GM12878 (cell line): ENCODE measurements around the gene CCDC9B. TPM values are rescaled to one million over a fixed set of nuclear protein-coding genes. Genes with fewer than 3 reads are reported as not detected.

Experiments used
- ATAC-seq: fragments of 200-7000 bp; cut with Tn5 transposase; 3 replicates; pipeline ENCODE4 v1.9.1; 2020; ENCODE audit warnings: mild to moderate bottlenecking, moderate library complexity
- BruUV-seq: library from RNA; stranded (reverse); fragments of 400-500 nt; replicated peaks from 2 replicates; lab custom pipeline; 2021; lab: Mats Ljungman, UMichigan
- CTCF ChIA-PET: fragments of 300-600 bp; sonication (Branson Sonifier 250); formaldehyde crosslinking; extraction: SDS; loops from one replicate; lab custom pipeline; 2021; ENCODE audit warnings: inconsistent platforms; lab: Yijun Ruan, JAX
- POLR2A ChIA-PET: fragments of 350-600 bp; formaldehyde crosslinking; extraction: SDS; loops from one replicate; lab custom pipeline; 2021; ENCODE audit warnings: inconsistent platforms; lab: Charles Lee
- RAD21 ChIA-PET: fragments of 300-600 bp; sonication (Branson Sonifier 250); formaldehyde crosslinking; loops from one replicate; lab custom pipeline; 2023; ENCODE audit warnings: antibody characterized with exemption; ENCODE audit not compliant: unreplicated experiment; lab: Charles Lee
- SMC1A ChIA-PET: fragments of 300-600 bp; sonication (Branson Sonifier 250); formaldehyde crosslinking; loops from one replicate; lab custom pipeline; 2023; ENCODE audit not compliant: unreplicated experiment, uncharacterized antibody; lab: Charles Lee
- DNase-seq: peaks from one replicate; pipeline ENCODE4 v3.0.0-alpha.2; 2011; ENCODE audit warnings: low read depth, low spot score
- FAIRE-seq: peaks from 3 replicates; lab custom pipeline; 2011; peaks lifted over from hg19 to GRCh38; lab: Jason Lieb, UNC
- H2AFZ ChIP-seq: 2 replicates; pipeline ENCODE4 v1.6.0; 2011; ENCODE audit warnings: low read depth, low read length, control low read depth; ENCODE audit not compliant: control insufficient read depth
- H3K27ac ChIP-seq: 2 replicates; pipeline ENCODE4 v1.5.1; 2011; ENCODE audit warnings: control low read depth; ENCODE audit not compliant: control insufficient read depth, insufficient read depth
- H3K27me3 ChIP-seq, 2 experiments: replicated peaks in 1 of 2; 2 replicates each; pipeline versions ENCODE4 v1.6.0 to v1.6.1; 2011; ENCODE audit warnings: low read length in 1 of 2; ENCODE audit not compliant: control insufficient read depth in 2 of 2, insufficient read depth in 2 of 2
- H3K36me3 ChIP-seq, 2 experiments: 2 replicates each; pipeline ENCODE4 v1.5.1; 2011; ENCODE audit warnings: low read length in 1 of 2; ENCODE audit not compliant: control insufficient read depth in 2 of 2, insufficient read depth in 2 of 2
- H3K4me1 ChIP-seq: 2 replicates; pipeline ENCODE4 v1.6.1; 2011; ENCODE audit warnings: mild to moderate bottlenecking, low read length, moderate library complexity, mixed read lengths; ENCODE audit not compliant: control insufficient read depth, insufficient read depth
- H3K4me2 ChIP-seq: 2 replicates; pipeline ENCODE4 v1.6.0; 2011; ENCODE audit warnings: control low read depth; ENCODE audit not compliant: control insufficient read depth, insufficient read depth
- H3K4me3 ChIP-seq: fragments of 200-600 bp; sonication (generic); 2 replicates; pipeline ENCODE4 v1.5.1; 2016
- H3K79me2 ChIP-seq: 2 replicates; pipeline ENCODE4 v1.6.0; 2011; ENCODE audit warnings: low read length; ENCODE audit not compliant: control insufficient read depth, insufficient read depth
- H3K9ac ChIP-seq: 2 replicates; pipeline ENCODE4 v1.8.0; 2011; ENCODE audit warnings: low read length, control low read depth, mixed read lengths; ENCODE audit not compliant: control insufficient read depth, insufficient read depth
- H3K9me3 ChIP-seq: replicated peaks from 3 replicates; pipeline ENCODE4 v1.5.1; 2011; ENCODE audit warnings: mild to moderate bottlenecking, low read length; ENCODE audit not compliant: control insufficient read depth, insufficient read depth
- H4K20me1 ChIP-seq: 2 replicates; pipeline ENCODE4 v1.6.0; 2011; ENCODE audit not compliant: control insufficient read depth, insufficient read depth
- BMI1 ChIP-seq: fragments of 450-650 bp; IDR thresholded peaks from 2 replicates; pipeline ENCODE4 v1.6.1; 2016; ENCODE audit warnings: mild to moderate bottlenecking, moderate library complexity, borderline replicate concordance
- CREB1 ChIP-seq: IDR thresholded peaks from 2 replicates; pipeline ENCODE4 v1.6.1; 2012; ENCODE audit warnings: low read depth, mild to moderate bottlenecking, inconsistent platforms
- HDGF ChIP-seq: fragments of 450-650 bp; IDR thresholded peaks from 2 replicates; pipeline ENCODE4 v1.6.1; 2016; ENCODE audit warnings: antibody characterized with exemption
- KAT2A ChIP-seq: conservative IDR thresholded peaks from 2 replicates; pipeline ENCODE4 v1.6.1; 2011; ENCODE audit warnings: low read depth, low read length; ENCODE audit not compliant: control insufficient read depth
- NKRF ChIP-seq: fragments of 450-650 bp; conservative IDR thresholded peaks from 2 replicates; pipeline ENCODE4 v1.6.1; 2017; ENCODE audit warnings: mild to moderate bottlenecking, moderate library complexity
- RCOR1 ChIP-seq: conservative IDR thresholded peaks from 2 replicates; pipeline ENCODE4 v1.6.1; 2012; ENCODE audit warnings: low read depth, low read length, improper control_type of control experiment
- SIN3A ChIP-seq: IDR thresholded peaks from 2 replicates; pipeline ENCODE4 v1.6.1; 2012; ENCODE audit warnings: low read depth, low read length, improper control_type of control experiment
- SP1 ChIP-seq: IDR thresholded peaks from one replicate; pipeline ENCODE4 v1.6.1; 2011; ENCODE audit warnings: low read depth, low read length
- ZBTB33 ChIP-seq: fragments of 450-650 bp; IDR thresholded peaks from 2 replicates; pipeline ENCODE4 v1.6.1; 2017; ENCODE audit warnings: mild to moderate bottlenecking
- ZBTB4 ChIP-seq: fragments of 450-650 bp; formaldehyde crosslinking; IDR thresholded peaks from 2 replicates; pipeline ENCODE4 v1.4.0; 2022; ENCODE audit warnings: mild to moderate bottlenecking, moderate library complexity
- ZNF217 ChIP-seq: fragments of 450-650 bp; IDR thresholded peaks from 2 replicates; pipeline ENCODE4 v1.6.1; 2017; ENCODE audit warnings: antibody characterized with exemption, mild to moderate bottlenecking
- WGBS: methylation state at CpG from one replicate; pipeline ENCODE4 v1.1.6; 2016; ENCODE audit warnings: low lambda C conversion rate; ENCODE audit not compliant: insufficient replicate concordance, insufficient coverage; ENCODE audit errors: missing lambda C conversion rate; 5-methylcytosine and 5-hydroxymethylcytosine counted together
- in situ Hi-C: fragments of 300-500 bp; cut with MboI; formaldehyde crosslinking; loops from 9 replicates; pipeline ENCODE4 v1.14.3; 2018; ENCODE audit warnings: mixed read lengths
- intact Hi-C: fragments of 100-400 bp; cut with micrococcal nuclease; formaldehyde crosslinking; loops from one replicate; pipeline ENCODE4 v1.14.2; 2022; ENCODE audit not compliant: unreplicated experiment
- polyA plus RNA-seq, 11 experiments: library from polyadenylated mRNA; depleted of rRNA in 4 of 11; unstranded in 6 of 11; stranded (reverse) in 5 of 11; fragments of >200 nt; fragmentation: Nextera tagmentation in 4 of 11; fragmentation: Illumina TruSeq in 1 of 11; extraction: Ambion mirVana in 4 of 11; extraction: Trizol in 1 of 11; gene quantifications; 1 replicate in 1 of 11; 2 replicates in 10 of 11; pipeline versions ENCODE4 v1.2.1 to v1.2.3, GENCODE V29; 2011 to 2016; ENCODE audit warnings: inconsistent platforms in 2 of 11, missing spikeins in 2 of 11, low read depth in 1 of 11
- total RNA-seq, 4 experiments: library from RNA; depleted of rRNA in 3 of 4; stranded (reverse); fragments of >200 nt in 3 of 4; fragmentation: Illumina TruSeq in 1 of 4; extraction: Trizol in 1 of 4; gene quantifications; 2 replicates each; pipeline versions ENCODE4 v1.2.1 to v1.2.3, GENCODE V29; 2013 to 2021

Gene CCDC9B
- total and polyA plus RNA-seq, 10 of the 15 experiments (the other 5 are each of a cell fraction or from before 2014, with no cell fraction given): 0.01 to 0.08 (median 0.03) TPM; not detected in 6

- Histone ChIP-seq H3K27me3 (no peaks in the 10 kb centered on the region), H3K27ac (no peak within 1 kb of the TSS), H3K4me2 (peak within 1 kb of the TSS; percentile 86), H3K9me3 (no peaks in the 10 kb centered on the region), H3K4me3 (peak within 1 kb of the TSS; percentile 72), H4K20me1 (no peaks in the 10 kb centered on the region), H3K79me2 (no peaks in the 10 kb centered on the region), H3K36me3 (no peaks in the 10 kb centered on the region), H2AFZ (peak within 1 kb of the TSS; percentile 68), H3K4me1 (peaks cover 5% of the 10 kb centered on the region), H3K9ac (peak within 1 kb of the TSS; percentile 44; the same call in 1 of the 2 replicates)
- BruUV-seq: no TSS peak
- ChIA-PET CTCF (interaction anchor here (0.9 to 17.6 kb wide), 10 partner anchors 9 to 106 kb away, joined by 3 to 336 read pairs (median 5); partner anchors contain the start of genes CCDC9B, KNSTRN and PLCB2), RAD21 (interaction anchor here (0.6 to 2.6 kb wide), 4 partner anchors 11 to 534 kb away, joined by 3 to 30 read pairs (median 4); no protein-coding TSS in a partner anchor), POLR2A (interaction anchor here (0.9 to 1.0 kb wide), 2 partner anchors 10 to 13 kb away, joined by 3 read pairs; no protein-coding TSS in a partner anchor), SMC1A (interaction anchor here (1.0 to 1.5 kb wide), 6 partner anchors 14 to 459 kb away, joined by 3 to 11 read pairs (median 3); partner anchors contain the start of gene PLCB2)
- DNase-seq: peak; percentile 48
- ATAC-seq: peak; percentile 92
- in situ Hi-C loops: no loop called here
- peak; percentile 44 for FAIRE-seq
- intact Hi-C loops: no loop called here
- 1% methylated on average over 68 of the region's 103 CpGs for WGBS
- TF ChIP-seq ZBTB33 (no peak), CREB1 (0 out of 2 replicates have a peak, but pooled peaks have one; percentile 41), NKRF (peak; percentile 99), RCOR1 (no peak), SP1 (peak; percentile 91), ZNF217 (no peak), BMI1 (no peak), KAT2A (peak; percentile 72; the same call in 1 of the 2 replicates), SIN3A (peak; percentile 57; the same call in 1 of the 2 replicates), HDGF (0 out of 2 replicates have a peak, but pooled peaks have one; percentile 20), ZBTB4 (CRISPR knock-in tag) (no peak)
Observed at GRCh38 chr15:40323239-40323952, 17.3 kb downstream of the CCDC9B start, which contains the start of gene INAFM2. Gene INAFM2, plus strand, starts transcription at chr15:40323692. Its CDS starts 364 bp downstream, at chr15:40324056.
